HG03521 (cell line): ENCODE results near the gene COPS6.
"Not testable (repeated sequence)": the region's sequence is repeated elsewhere in the genome, so short reads cannot be mapped to it uniquely, and the experiment has no call there.

ENCODE experiments used
- ATAC-seq: cut with Tn5 transposase; IDR thresholded peaks from one replicate; pipeline ENCODE4 v1.9.1; 2021; ENCODE audit warnings: mild to moderate bottlenecking, moderate library complexity; ENCODE audit not compliant: unreplicated experiment

The COPS6 gene

DNA sequence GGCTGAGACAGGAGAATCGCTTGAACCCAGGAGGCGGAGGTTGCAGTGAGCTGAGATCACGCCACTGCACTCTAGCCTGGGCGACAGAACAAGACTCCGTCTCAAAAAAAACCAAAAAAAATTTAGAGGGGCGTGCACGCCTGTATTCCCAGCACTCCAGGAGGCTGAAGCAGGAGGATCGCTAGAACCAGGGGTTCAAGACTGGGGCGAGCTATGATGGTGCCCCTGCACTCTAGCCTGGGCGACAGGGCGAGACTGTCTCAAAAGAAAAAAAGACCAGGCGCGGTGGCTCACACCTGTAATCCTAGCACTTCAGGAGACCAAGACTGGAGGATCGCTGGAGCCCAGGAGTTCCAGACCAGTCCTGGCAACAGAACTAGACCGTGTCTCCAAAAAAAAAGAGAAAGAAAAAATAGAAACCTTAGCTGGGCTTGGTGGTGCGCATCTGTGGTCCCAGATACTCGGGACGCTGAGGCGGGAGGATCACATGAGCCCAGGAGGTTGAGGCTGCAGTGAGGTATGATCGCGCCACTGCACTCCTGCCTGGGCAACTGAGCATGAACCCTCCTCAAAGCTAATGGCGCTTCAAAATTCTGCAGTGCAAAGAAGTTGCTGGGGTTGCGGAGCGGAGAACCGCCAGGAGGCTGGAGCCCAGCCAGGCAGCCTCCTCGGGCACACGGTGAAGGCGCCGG lies 37.6 kb downstream of the COPS6 start:
- ATAC-seq = peak; percentile 4

GRCh38 chr7:100126931-100127865 lies 38.4 kb downstream of the COPS6 start, which contains the start of gene MBLAC1:
Gene MBLAC1, plus strand, starts transcription at chr7:100126967. Its CDS starts 429 bp downstream, at chr7:100127396.
- ATAC-seq = peak; percentile 67

GRCh38 chr7:100127866-100128636 lies 39.3 kb downstream of the COPS6 start:
- no peak for ATAC-seq

DNA sequence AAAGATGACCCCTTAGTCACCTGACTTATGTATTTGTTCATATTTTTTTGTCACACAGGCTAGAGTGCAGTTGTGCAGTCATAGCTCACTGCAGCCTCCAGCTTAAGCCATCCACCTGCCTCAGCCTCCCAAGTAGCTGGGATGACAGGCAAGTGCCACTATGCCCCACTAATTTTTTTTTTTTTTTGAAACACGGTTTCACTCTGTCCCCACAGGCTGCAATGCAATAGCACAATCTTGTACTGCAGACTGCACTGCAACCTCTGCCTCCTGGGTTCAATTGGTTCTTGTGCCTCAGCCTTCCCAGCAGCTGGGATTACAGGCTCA lies 39.8 kb downstream of the COPS6 start:
- ATAC-seq = no peak

DNA sequence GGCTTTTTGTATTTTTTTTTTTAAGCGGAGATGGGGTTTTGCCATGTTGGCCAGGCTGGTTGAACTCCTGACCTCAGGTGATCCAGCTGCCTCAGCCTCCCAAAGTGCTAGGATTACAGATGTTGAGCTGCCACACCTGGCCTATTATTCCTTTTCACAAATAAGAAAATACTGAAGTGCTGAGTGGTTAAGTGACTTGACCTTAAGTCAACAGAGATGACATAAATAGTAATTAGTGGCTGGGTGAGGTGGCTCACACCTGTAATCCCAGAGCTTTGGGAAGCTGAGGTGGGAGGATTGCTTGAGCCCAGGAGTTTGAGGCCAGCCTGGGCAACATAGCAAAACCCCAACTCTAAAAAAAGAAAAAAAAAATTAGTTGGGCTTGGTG lies 41.4 kb downstream of the COPS6 start:
- not testable (repeated sequence) for ATAC-seq

DNA sequence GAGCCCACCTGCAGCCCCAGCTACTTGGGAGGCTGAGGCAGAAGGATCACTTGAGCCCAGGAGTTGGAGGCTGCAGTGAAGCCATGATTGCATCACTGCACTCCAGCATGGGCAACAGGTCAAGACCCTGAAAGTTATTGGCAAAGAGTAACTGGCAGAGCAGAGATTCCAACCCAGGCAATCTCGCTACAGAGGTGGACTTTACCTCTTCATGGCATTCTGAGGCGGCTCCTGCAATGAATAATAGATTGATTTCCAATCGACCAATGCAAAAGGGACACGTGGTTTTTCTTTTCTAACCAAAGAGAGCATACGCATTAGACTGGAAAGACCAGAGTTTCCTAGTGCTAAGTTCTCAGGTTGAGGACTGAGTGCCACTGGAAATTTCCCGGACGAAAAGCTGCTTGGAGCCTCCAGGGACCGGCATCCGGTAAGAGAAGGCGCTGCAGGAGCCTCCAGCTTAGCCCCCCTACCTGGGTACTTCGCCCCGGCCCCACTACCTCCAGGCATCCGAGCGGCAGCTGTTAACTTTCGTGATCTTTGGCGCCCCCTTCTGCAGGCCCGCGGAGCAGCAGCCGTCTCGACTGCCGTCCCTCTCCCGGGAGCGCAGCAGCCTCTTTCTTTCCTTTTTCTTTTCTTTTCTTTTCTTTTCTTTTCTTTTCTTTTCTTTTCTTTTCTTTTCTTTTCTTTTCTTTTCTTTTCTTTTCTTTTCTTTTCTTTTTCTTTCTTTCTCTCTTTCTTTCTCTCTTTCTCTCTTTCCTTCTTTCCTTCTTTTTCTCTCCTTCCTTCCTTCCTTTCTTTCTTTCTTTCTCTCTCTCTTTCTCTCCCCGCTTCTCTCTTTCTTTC lies 42.1 kb downstream of the COPS6 start:
- ATAC-seq = no peak

- no peak for ATAC-seq
These were observed 43.4 kb downstream of the COPS6 start for GRCh38 chr7:100132126-100132525.

DNA sequence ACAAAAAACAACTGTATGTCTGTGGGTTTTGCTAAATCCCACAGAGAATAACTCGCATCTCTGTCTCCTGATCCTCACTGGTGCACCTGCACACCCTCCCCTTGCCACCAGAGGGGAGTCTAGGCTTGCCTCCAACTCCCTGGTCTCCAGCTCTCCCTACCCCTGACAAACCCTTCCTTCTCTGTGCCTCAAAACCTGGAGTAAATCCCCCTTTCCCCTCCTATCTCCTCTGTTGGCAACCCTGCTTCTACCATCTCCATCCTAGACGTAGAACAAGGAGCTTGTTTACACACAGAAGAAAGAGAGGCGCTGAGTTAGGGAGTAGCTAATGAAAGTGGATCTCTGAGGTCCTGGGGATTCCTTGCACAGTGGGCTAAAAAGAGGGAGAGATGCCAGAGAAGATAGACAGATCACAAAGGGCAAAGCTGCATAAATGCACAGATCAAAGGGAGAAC lies 44.0 kb downstream of the COPS6 start:
- peak; percentile 67 for ATAC-seq

GRCh38 chr7:100137851-100138760 lies 49.3 kb downstream of the COPS6 start:
- ATAC-seq = no peak

GRCh38 chr7:100141555-100141949 lies 52.8 kb downstream of the COPS6 start:
- no peak for ATAC-seq
